Panc1 (cell line): ENCODE results near the gene CREB3L2. TPM values are rescaled to one million over a fixed set of nuclear protein-coding genes. Genes with fewer than 3 reads are reported as not detected.

Source experiments
- ATAC-seq: fragments of 200-7000 bp; cut with Tn5 transposase; 2 replicates; pipeline ENCODE4 v1.9.1; 2020; ENCODE audit warnings: mild to moderate bottlenecking, moderate library complexity
- BruUV-seq: library from RNA; stranded (reverse); fragments of 400-500 nt; replicated peaks from 2 replicates; lab custom pipeline; 2021; lab: Mats Ljungman, UMichigan
- CTCF ChIA-PET: fragments of 300-600 bp; sonication (Branson Sonifier 250); formaldehyde crosslinking; loops from one replicate; lab custom pipeline; 2022; ENCODE audit warnings: antibody characterized with exemption; lab: Charles Lee
- POLR2A ChIA-PET: fragments of 300-600 bp; sonication (Branson Sonifier 250); formaldehyde crosslinking; loops from one replicate; lab custom pipeline; 2022; ENCODE audit warnings: antibody characterized with exemption; lab: Charles Lee
- DNase-seq: peaks from one replicate; pipeline ENCODE4 v3.0.0-alpha.2; 2010; ENCODE audit warnings: low read depth, low spot score
- H3K27ac ChIP-seq: 2 replicates; pipeline ENCODE4 v1.5.1; 2011; ENCODE audit warnings: mild to moderate bottlenecking, low read length, inconsistent platforms
- H3K27me3 ChIP-seq: fragments of 200-500 bp; sonication (Bioruptor generic); 2 replicates; pipeline ENCODE4 v1.6.0; 2014; ENCODE audit warnings: low read length, inconsistent platforms; ENCODE audit not compliant: control insufficient read depth, insufficient read depth
- H3K36me3 ChIP-seq: fragments of 200-500 bp; sonication (Bioruptor generic); 2 replicates; pipeline ENCODE4 v1.5.1; 2014; ENCODE audit warnings: inconsistent platforms, mild to moderate bottlenecking, low read length, moderate library complexity; ENCODE audit not compliant: control insufficient read depth, insufficient read depth
- H3K4me1 ChIP-seq: 2 replicates; pipeline ENCODE4 v1.5.1; 2011; ENCODE audit warnings: inconsistent platforms, mild to moderate bottlenecking, low read length, moderate library complexity; ENCODE audit not compliant: control insufficient read depth, insufficient read depth
- H3K4me3 ChIP-seq, 2 experiments: 2 replicates each; pipeline ENCODE4 v1.5.1; 2011 to 2012; ENCODE audit warnings: low read depth in 2 of 2, low read length in 2 of 2, mild to moderate bottlenecking in 2 of 2, inconsistent platforms in 1 of 2, moderate library complexity in 1 of 2
- H3K9me3 ChIP-seq: fragments of 200-500 bp; sonication (Bioruptor generic); 2 replicates; pipeline ENCODE4 v1.5.1; 2014; ENCODE audit warnings: low read depth, mild to moderate bottlenecking, inconsistent platforms, low read length, moderate library complexity; ENCODE audit not compliant: control insufficient read depth, insufficient read depth
- CTCF ChIP-seq: fragments of 450-650 bp; IDR thresholded peaks from 2 replicates; pipeline ENCODE4 v1.5.1; 2017; ENCODE audit warnings: mild to moderate bottlenecking
- POLR2AphosphoS5 ChIP-seq: IDR thresholded peaks from 2 replicates; pipeline ENCODE4 v1.6.1; 2012; ENCODE audit warnings: mild to moderate bottlenecking, low read depth, low read length, moderate library complexity
- REST ChIP-seq, 2 experiments: IDR thresholded peaks; 2 replicates each; pipeline ENCODE4 v1.6.1; 2011 to 2012; ENCODE audit warnings: low read depth in 2 of 2, control low read depth in 1 of 2, low read length in 1 of 2, mild to moderate bottlenecking in 1 of 2, moderate library complexity in 1 of 2; ENCODE audit not compliant: insufficient read depth in 1 of 2
- SIN3A ChIP-seq: IDR thresholded peaks from 2 replicates; pipeline ENCODE4 v1.6.1; 2012; ENCODE audit warnings: low read depth, mild to moderate bottlenecking, low read length, moderate library complexity, borderline replicate concordance; ENCODE audit not compliant: insufficient read depth
- TCF7L2 ChIP-seq: IDR thresholded peaks from 2 replicates; pipeline ENCODE4 v1.6.1; 2011; ENCODE audit warnings: mild to moderate bottlenecking, low read depth, low read length, inconsistent platforms
- in situ Hi-C: cut with HindIII; loops from 2 replicates; pipeline ENCODE4 v1.10.0; 2016; ENCODE audit warnings: low sequenced_read_pairs, low pct_unique_long_range_greater_than_20kb
- intact Hi-C: fragments of 100-400 bp; cut with micrococcal nuclease; formaldehyde crosslinking; loops from one replicate; pipeline ENCODE4 v1.10.0; 2022; ENCODE audit not compliant: unreplicated experiment
- total RNA-seq: library from RNA; stranded (reverse); gene quantifications from one replicate; pipeline ENCODE4 v1.2.1, GENCODE V29; 2021; ENCODE audit not compliant: unreplicated experiment

Gene CREB3L2
- total RNA-seq, 1 experiment from 2014 or later = 22.7 TPM

- Histone ChIP-seq H3K27ac (no peak overlapping the region), H3K9me3 (peaks cover 3% of the 10 kb centered on the region; the same call in 1 of the 2 replicates), H3K4me3 (no peak overlapping the region), H3K36me3 (no peaks in the 10 kb centered on the region), H3K4me1 (no peaks in the 10 kb centered on the region), H3K27me3 (no peaks in the 10 kb centered on the region)
- ChIA-PET POLR2A (no interaction called here), CTCF (no interaction called here)
- BruUV-seq = no TSS peak
- ATAC-seq (no peak), DNase-seq (no peak)
- intact Hi-C loops (no loop called here), in situ Hi-C loops (no loop called here)
- TF ChIP-seq SIN3A (no peak), CTCF (no peak), POLR2AphosphoS5 (no peak), REST (IDR thresholded peaks at IDR 0.05; ENCODE audit: insufficient read depth in 1 of 2, low read depth in 2 of 2, low read length in 1 of 2) (no peak), TCF7L2 (no peak)
Observed at GRCh38 chr7:138036135-138036534, 34.2 kb upstream of the CREB3L2 start.

DNA sequence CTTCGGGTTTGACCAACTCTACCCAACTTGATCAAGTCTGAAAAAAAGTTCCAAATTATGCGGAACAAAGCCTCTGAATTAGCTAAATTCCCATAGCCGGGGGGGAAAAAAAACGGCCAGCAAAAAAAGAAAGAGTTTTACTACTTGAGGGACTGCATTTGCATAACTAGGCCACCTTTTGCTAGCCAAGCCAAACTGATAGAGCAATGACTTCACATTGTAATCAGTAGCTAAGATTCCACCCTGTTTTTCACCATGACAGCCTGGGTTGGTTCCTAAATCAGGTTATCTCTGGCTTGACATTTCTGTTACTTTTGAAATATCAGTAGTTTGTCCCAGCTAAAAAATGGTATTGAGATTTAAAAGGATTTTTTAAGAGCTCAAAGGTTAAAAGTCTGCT is 31.4 kb upstream of the CREB3L2 start:
- TF ChIP-seq CTCF (no peak), POLR2AphosphoS5 (no peak), REST (IDR thresholded peaks at IDR 0.05; ENCODE audit: insufficient read depth in 1 of 2, low read depth in 2 of 2, low read length in 1 of 2) (no peak), TCF7L2 (no peak), SIN3A (no peak)
- Histone ChIP-seq H3K9me3 (peaks cover 3% of the 10 kb centered on the region; the same call in 1 of the 2 replicates), H3K27ac (no peak overlapping the region), H3K36me3 (no peaks in the 10 kb centered on the region), H3K4me3 (no peak overlapping the region), H3K4me1 (no peaks in the 10 kb centered on the region), H3K27me3 (no peaks in the 10 kb centered on the region)
- ATAC-seq (no peak), DNase-seq (no peak)
- CTCF ChIA-PET = interaction anchor here (0.7 kb wide), 1 partner anchor 9 kb away, joined by 3 read pairs; no protein-coding TSS in a partner anchor
- POLR2A ChIA-PET = no interaction called here
- intact Hi-C loops (no loop called here), in situ Hi-C loops (no loop called here)
- BruUV-seq = no TSS peak
